ENCODE results near the gene IGFL4.
"Not testable (repeated sequence)": the region's sequence is repeated elsewhere in the genome, so short reads cannot be mapped to it uniquely, and the experiment has no call there.

The IGFL4 gene

GRCh38 chr19:46040952-46041500 is at the start of gene IGFL4:
IGFL4 (minus strand) TSS chr19:46041002; CDS start chr19:46040962, 40 bp downstream.
- DNase-seq (ENCODE audit: low read depth in 2 of 2): no peak

DNA sequence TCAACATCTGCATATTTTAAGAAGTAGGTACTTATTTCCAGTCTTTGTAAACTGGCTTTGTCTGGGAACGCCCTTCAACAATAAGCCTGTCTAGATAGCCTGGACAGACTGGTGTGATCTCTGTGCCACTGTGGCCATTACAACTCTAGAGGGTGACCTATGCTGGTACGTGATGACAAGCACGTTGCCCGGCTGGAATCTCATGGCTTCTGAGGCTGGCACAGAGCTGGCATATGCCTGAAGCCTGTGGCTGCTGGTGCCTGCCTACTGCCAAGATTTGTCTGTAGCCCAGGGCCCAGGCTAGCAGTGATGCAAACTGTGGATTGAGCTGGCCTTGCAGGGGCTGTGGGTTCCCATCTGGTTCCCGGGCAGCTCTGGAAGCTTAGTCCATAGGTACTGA is 49.6 kb upstream of the IGFL4 start:
- no peak for DNase-seq (ENCODE audit: low read depth in 2 of 2)

GRCh38 chr19:46089432-46089831 is 48.6 kb upstream of the IGFL4 start:
- DNase-seq (ENCODE audit: low read depth in 2 of 2): no peak

DNA sequence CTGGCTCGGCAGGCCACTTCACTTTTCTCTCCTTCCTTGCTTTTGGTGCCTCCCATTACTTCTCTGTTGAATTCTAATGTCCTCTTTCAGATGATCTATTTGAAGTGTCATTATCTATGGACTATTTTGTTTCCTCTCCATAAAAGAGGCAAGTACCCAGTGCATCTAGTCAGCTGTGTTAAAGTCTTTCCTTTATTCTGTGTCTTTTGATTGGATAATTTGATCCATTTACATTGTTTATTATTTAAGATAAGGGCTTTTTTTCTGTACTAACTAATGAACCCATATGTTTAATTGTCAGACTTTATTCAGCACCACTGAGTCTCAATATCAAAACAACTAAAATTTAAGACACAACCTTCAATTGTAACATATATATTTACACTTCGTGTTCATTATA is 47.3 kb upstream of the IGFL4 start:
- DNase-seq (ENCODE audit: low read depth in 2 of 2): no peak

DNA sequence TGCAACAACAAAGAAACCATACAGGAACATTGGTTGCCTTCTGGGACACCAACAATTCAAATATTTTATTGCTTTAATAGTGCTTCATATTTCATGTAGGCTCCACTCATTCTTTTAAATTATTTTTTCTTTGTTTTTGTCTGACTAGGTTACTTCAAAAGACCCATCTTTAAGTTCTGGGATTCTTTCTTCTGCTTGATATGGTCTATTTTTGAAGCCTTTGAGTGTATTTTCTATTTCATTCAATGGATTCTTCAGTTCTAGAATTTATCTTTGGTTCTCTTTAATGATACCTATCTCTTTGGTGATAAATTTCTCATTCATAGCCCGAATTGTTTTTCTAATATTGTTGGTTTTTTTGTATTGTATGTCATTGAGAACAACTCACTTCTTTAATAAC is 45.1 kb upstream of the IGFL4 start:
- no peak for DNase-seq (ENCODE audit: low read depth in 2 of 2)

GRCh38 chr19:46082728-46083050 is 41.9 kb upstream of the IGFL4 start:
- no peak for DNase-seq (ENCODE audit: low read depth in 2 of 2)

DNA sequence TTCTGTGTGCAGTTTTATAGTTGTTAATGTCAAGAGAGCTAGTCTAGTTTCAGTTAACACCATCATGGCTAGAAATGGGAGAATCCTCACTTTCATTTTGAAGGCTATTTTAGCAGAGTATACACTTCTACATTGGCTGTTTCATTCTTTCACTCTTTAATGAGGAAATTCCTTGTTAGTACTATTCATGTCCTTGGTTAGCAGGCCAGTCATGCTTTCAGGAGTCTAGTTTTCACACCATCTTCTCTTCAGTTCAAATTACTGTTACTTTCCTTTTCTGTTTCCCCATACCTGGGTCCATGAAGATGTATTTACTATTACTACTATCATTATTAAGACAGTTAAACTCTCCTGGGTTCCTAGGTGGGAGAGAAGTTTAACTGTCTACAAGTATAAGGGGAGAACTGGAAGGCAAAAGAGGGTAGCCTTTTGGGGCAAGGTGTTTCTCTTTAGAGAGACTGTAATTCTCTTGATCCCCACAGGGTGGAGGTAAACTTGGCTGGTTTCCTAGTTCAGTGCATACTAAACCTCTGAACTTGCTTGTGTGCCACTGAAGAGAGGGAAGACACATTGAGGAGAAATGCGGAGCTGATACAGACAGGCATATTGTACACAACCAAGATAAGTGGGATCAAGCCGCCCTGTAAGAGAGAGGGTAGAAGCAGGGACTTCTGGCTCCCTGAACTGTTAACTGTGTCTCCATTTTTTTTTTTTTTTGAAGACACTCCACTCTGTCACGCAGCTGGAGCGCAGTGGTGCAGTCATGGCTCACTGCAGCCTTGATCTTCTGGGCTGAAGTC is 41.3 kb upstream of the IGFL4 start:
- no peak for DNase-seq (ENCODE audit: low read depth in 2 of 2)

DNA sequence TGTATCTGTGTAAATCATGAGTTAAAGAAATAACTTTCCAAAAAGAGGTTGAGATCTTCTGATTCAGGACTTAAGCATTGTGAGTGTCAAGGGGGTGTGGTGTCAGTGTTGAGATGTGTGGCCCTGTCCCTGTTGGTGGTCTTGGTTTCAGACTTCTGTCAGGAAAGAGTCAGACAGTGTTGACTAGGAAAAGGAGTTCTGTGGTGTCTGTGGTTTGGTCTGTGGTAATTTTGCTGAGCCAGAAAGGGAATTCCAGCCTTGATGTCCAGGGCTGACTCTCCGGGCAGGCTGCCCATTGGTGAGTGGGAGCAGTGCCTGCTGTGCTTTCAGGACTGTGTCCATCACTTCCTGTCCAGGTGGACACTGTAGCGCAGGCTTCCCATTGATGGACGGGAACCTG is 39.8 kb upstream of the IGFL4 start:
- DNase-seq (ENCODE audit: low read depth in 2 of 2): no peak

DNA sequence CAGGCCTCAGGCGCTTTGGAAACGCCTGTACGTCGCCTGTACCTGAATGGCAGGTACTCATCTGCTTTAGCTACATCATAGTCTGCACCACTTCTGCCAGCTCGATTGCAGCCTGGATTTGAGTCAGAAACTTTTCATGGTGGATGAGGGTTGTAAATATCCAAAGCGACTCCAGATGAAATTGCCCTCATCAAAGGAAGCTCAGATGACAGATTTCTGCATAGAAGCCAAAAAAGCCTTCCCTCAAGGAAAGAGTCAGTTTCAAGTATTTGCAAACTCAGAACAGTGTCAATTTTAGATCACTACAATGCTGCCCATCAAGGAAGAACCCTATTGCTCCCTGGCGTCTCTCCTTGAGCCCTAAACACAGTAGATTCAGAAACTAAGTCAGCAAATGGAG is 38.8 kb upstream of the IGFL4 start:
- no peak for DNase-seq (ENCODE audit: low read depth in 2 of 2)

- DNase-seq (ENCODE audit: low read depth in 2 of 2): not testable (repeated sequence)
These were observed 38.0 kb upstream of the IGFL4 start for GRCh38 chr19:46078573-46079332.

GRCh38 chr19:46077815-46078167 is 37.0 kb upstream of the IGFL4 start:
- no peak for DNase-seq (ENCODE audit: low read depth in 2 of 2)

DNA sequence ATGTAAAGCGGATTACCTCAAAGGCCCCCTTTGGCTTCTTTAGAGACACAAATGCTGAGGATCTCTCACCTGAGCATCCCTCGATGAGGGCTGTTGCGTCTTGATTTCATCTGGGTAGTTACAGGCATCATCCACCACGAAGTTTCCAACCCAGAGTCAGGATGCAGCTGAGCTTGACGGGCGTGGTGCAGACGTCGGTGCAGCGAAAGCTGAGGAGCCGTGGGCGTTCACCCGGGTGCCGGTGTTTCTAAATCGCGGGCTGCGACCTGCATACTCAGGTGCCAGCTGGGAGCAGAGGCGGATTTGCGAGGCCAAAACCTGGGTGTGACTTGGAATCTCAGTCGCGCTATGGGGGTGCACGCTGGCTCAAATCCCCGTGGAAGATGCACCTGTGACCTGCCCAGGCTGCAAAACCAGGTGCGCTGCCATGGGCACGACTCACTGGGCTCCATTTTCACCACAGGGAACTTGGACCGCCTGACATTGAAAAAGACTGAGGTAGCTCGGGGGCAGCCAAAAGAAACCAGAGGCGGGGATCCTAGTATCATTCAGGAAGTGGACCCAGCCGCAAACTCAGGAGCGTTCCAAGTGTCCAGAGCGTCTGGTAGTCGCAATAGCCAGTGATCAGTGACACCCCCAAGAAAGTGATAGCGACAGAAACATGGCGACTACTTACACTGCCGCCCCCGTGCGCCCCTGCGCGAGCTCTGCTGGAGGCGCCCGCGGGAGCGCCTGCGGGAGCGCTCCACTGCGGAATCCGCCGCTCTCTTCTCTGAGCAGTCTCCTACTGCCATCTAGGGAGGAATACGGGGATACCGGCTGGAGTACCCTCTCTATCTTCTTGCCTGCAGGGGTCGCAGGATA is 36.4 kb upstream of the IGFL4 start:
- no peak for DNase-seq (ENCODE audit: low read depth in 2 of 2)

- no peak for DNase-seq (ENCODE audit: low read depth in 2 of 2)
These were observed 35.5 kb upstream of the IGFL4 start for GRCh38 chr19:46076031-46076880.

GRCh38 chr19:46073268-46073922 is 32.6 kb upstream of the IGFL4 start:
- no peak for DNase-seq (ENCODE audit: low read depth in 2 of 2)

- DNase-seq (ENCODE audit: low read depth in 2 of 2): no peak
These were observed 29.1 kb upstream of the IGFL4 start for GRCh38 chr19:46069806-46070341.

- no peak for DNase-seq (ENCODE audit: low read depth in 2 of 2)
These were observed 27.8 kb upstream of the IGFL4 start for GRCh38 chr19:46068345-46069258.

GRCh38 chr19:46067691-46068090 is 26.9 kb upstream of the IGFL4 start:
- DNase-seq (ENCODE audit: low read depth in 2 of 2): no peak

GRCh38 chr19:46066471-46066870 is 25.7 kb upstream of the IGFL4 start:
- no peak for DNase-seq (ENCODE audit: low read depth in 2 of 2)

DNA sequence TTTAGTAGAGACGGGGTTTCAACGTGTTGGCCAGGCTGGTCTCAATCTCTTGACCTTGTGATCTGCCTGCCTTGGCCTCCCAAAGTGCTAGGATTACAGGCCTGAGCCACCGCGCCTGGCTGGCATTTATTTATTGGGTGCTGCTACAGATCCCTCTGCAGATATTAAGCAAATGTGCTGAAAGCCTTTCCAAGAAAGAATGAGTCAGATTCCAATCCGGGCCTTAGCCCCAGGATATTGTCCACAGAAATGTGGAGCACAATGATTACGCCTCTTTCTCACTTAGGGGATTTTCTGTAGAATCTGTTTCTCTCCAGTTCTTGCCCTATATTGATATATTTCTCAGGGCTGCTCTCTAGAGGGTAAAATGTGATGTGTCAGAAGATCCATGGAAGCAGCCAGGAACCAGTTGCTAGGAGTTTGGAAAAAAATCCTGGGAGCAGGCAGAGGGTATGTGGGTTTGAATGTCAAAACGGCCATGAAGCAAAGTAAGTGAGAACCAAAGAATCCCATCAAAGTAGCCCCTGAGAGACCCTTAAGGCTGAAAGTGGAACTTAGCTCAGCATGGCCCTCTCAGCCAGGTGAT is 24.8 kb upstream of the IGFL4 start:
- no peak for DNase-seq (ENCODE audit: low read depth in 2 of 2)
